OCI-LY1 (cell line): ENCODE measurements around the gene TMEM175.

Source experiments
- CTCF ChIP-seq: fragments of 200-600 bp; sonication (generic), shearing (Covaris generic); IDR thresholded peaks from 2 replicates; pipeline ENCODE4 v1.5.1; 2017; ENCODE audit warnings: mild to moderate bottlenecking, antibody characterized with exemption, low read length, moderate library complexity, mixed read lengths
- EZH2 ChIP-seq: fragments of 200-600 bp; sonication (generic), shearing (Covaris generic); IDR thresholded peaks from 2 replicates; pipeline ENCODE4 v1.8.0; 2017; ENCODE audit warnings: borderline replicate concordance, mixed run types, mild to moderate bottlenecking, antibody characterized with exemption, low read length, moderate library complexity, mixed read lengths

DNA sequence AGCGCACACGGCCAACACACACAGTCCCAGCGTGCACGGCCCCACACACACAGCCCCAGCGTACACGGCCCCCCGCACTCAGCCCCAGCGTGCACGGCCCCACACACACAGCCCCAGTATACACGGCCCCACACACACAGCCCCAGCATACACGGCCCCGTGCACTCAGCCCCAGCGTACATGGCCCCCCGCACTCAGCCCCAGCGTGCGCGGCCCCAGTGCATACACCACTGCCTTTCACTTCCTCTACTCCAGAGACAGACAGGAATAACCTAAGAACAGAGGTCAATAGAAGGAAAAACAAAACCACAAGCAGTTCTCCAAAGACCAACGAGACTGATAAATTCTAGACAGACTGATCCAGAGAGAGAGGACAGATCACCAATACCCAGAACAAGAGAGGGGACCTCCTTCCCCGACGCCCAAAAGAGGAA, 17.2 kb upstream of the TMEM175 start:
- TF ChIP-seq CTCF, result no peak
- no peak for TF ChIP-seq EZH2
